ENCODE measurements around the gene MED13L. TPM values are rescaled to one million over a fixed set of nuclear protein-coding genes. Genes with fewer than 3 reads are reported as not detected.

MED13L gene
- total and polyA plus RNA-seq, 9 donors, result 47.8 to 198 (median 156) TPM

DNA sequence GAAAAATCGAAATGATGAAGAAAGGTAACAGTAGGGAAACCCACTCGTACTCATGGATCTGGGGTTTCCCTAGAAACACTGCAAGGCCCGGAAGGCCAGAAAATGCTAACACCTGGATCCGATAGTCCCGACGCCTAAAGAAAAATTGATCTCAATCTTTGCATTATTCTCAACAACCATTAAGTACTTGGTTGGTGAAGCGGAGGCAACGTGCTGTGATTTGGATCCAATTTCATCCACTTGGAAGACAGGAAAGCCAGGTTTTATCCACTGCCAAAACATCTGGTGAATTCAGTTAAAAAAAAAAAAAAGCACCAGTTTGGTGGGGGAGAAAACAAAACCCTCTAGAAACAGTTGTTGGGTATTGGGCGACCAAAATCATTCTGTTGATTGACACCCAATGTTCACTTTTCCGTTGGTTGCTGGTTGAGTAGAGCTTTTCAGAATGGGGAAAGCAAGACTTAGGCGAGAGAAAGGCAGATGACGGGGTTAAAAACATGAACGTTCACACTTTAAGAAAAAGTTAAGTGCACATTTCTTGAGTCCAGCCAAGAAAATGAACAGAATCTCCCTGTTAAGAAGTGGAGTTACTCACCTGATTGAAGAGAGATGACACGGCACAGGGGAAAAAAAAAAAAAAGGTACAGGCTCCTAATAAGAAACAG, 41.9 kb upstream of the MED13L start:
- no peak for DNase-seq
- Histone ChIP-seq H3K36me3 (no peaks in the 10 kb centered on the region), H3K27me3 (no peaks in the 10 kb centered on the region), H3K4me3 (no peak overlapping the region), H3K27ac (peak overlapping the region in 1 of 2 donors; percentile 64), H3K9me3 (no peaks in the 10 kb centered on the region), H3K4me1 (ENCODE audit: insufficient read depth) (peaks cover 12% of the 10 kb centered on the region)
- intact Hi-C loops (cut with DNase I), result no loop called here
- WGBS, 3 donors, result 34 to 46% (median 43%) methylated on average over 14 of the region's 14 CpGs
- TF ChIP-seq EP300 (IDR thresholded peaks at IDR 0.05) (no peak), POLR2A (IDR thresholded peaks at IDR 0.05) (no peak)
- TF ChIP-seq, protein P1, sequence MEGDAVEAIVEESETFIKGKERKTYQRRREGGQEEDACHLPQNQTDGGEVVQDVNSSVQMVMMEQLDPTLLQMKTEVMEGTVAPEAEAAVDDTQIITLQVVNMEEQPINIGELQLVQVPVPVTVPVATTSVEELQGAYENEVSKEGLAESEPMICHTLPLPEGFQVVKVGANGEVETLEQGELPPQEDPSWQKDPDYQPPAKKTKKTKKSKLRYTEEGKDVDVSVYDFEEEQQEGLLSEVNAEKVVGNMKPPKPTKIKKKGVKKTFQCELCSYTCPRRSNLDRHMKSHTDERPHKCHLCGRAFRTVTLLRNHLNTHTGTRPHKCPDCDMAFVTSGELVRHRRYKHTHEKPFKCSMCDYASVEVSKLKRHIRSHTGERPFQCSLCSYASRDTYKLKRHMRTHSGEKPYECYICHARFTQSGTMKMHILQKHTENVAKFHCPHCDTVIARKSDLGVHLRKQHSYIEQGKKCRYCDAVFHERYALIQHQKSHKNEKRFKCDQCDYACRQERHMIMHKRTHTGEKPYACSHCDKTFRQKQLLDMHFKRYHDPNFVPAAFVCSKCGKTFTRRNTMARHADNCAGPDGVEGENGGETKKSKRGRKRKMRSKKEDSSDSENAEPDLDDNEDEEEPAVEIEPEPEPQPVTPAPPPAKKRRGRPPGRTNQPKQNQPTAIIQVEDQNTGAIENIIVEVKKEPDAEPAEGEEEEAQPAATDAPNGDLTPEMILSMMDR (IDR thresholded peaks at IDR 0.05), result no peak

DNA sequence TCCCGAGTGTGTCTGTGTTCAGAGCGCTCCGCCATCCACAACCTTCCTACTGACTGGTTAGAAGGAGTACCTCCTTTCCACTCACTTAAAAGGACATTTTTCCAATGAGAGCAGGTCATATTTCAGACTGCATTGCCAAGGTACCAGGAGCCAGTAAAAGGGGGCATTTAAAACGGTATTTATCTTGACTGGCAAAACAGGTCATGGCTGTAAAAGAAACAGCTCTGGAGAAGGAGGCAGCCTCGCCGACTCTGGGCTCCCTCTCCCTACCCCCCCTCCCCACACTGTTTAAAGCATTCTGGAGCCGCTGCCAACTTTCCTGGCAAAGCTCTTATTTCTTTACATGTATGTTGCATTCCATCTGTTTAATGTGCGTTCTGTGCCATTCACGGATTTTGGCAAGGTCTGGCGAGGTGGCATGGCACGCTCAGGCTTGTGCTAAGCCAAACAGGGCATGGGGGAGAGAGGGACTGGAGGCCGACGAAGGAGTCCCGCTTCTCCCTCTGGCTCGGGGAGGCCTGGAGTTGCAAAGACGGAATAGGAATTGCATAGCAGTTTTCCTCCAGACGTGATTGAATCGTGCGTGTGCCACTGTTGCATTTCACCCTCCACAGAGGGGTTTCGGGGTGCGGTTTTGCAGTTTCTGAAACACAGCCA, 41.2 kb upstream of the MED13L start:
- Histone ChIP-seq H3K36me3 (no peaks in the 10 kb centered on the region), H3K27ac (no peak overlapping the region), H3K27me3 (no peaks in the 10 kb centered on the region), H3K4me1 (ENCODE audit: insufficient read depth) (peaks cover 12% of the 10 kb centered on the region), H3K9me3 (no peaks in the 10 kb centered on the region), H3K4me3 (no peak overlapping the region)
- intact Hi-C loops (cut with DNase I), result no loop called here
- TF ChIP-seq, protein P1 (IDR thresholded peaks at IDR 0.05), result no peak
- TF ChIP-seq EP300 (IDR thresholded peaks at IDR 0.05) (no peak), POLR2A (IDR thresholded peaks at IDR 0.05) (no peak)
- DNase-seq, result peak in 3 of 5 donors; percentile 17 to 27 (median 22)
- WGBS, 3 donors, result 71 to 78% (median 74%) methylated on average over 21 of the region's 21 CpGs

DNA sequence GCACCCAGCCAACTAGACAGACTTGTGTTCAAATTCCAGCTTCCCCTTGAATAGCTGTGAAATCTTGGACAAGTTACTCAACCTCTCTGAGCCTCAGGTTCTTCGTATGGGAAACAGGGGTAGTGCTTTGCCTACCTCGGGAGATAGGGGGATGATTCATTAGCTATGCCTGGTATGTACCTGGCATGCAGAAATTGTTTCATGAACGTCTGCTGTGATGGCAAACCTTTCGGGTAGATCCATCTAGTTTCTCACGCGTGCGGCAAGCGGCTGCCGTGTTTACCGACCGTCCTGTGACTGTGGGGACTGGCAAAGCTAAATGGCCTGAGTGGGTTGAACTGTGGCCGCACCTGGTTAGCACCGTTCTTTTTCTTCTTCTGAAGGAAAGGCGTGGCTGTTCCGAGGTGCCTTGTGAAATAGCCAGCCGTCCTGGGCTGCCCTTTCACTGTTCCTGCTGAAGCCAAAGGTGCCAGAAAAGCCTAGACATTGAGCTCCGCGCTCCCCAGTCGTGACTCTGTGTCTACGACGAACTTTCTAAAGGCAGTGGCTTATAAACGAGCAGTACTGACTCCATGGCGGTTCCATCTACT, 40.6 kb upstream of the MED13L start:
- Histone ChIP-seq H3K4me1 (ENCODE audit: insufficient read depth) (peaks cover 12% of the 10 kb centered on the region), H3K9me3 (no peaks in the 10 kb centered on the region), H3K27ac (no peak overlapping the region), H3K27me3 (no peaks in the 10 kb centered on the region), H3K4me3 (no peak overlapping the region), H3K36me3 (no peaks in the 10 kb centered on the region)
- intact Hi-C loops (cut with DNase I), result no loop called here
- WGBS, 3 donors, result 83% methylated on average over 23 of the region's 23 CpGs
- TF ChIP-seq, protein P1 (IDR thresholded peaks at IDR 0.05), result no peak
- no peak for TF ChIP-seq EP300 (IDR thresholded peaks at IDR 0.05)
- TF ChIP-seq POLR2A (IDR thresholded peaks at IDR 0.05), result no peak
- peak in 2 of 5 donors; percentile 22 to 26 for DNase-seq

DNA sequence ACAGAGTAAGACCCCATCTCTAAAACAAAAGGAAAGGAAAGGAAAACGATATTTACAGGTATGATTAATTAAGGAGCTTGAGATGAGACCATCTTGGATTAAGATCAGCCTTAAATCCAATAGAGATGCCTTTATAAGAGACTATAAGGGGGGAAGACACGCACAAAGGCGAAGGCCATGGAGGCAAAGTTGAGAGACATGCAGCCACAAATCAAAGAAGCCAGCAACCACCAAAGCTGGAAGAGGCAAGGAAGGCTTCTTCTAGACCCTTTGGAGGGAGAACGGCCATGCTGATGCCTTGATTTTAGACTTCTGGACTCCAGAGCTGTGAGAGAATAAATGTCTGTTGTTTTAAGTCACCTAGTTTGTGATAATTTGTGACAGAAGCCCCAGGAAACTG, 39.6 kb upstream of the MED13L start:
- no peak overlapping the region for H3K27ac ChIP-seq
- no peaks in the 10 kb centered on the region for H3K27me3 ChIP-seq
- H3K36me3 ChIP-seq, result no peaks in the 10 kb centered on the region
- TF ChIP-seq POLR2A (IDR thresholded peaks at IDR 0.05) (no peak), EP300 (IDR thresholded peaks at IDR 0.05) (no peak)
- TF ChIP-seq, protein P1 (IDR thresholded peaks at IDR 0.05), result no peak
- H3K9me3 ChIP-seq, result no peaks in the 10 kb centered on the region
- WGBS, 3 donors, result 95 to 98% (median 97%) methylated on average over 4 of the region's 4 CpGs
- no peak for DNase-seq
- intact Hi-C loops (cut with DNase I), result no loop called here
- H3K4me1 ChIP-seq (ENCODE audit: insufficient read depth), result peaks cover 12% of the 10 kb centered on the region
- H3K4me3 ChIP-seq, result no peak overlapping the region
